Hematopoietic multipotent progenitor cell treated with erythropoietin and hydrocortisone succinate and interleukin-3 and kit ligand, for 8 days (in vitro differentiated cells): Measurements from ENCODE around the gene TNFRSF17.
"Not testable (repeated sequence)": the region's sequence is repeated elsewhere in the genome, so short reads cannot be mapped to it uniquely, and the experiment has no call there.

Experiments used
- DNase-seq: peaks from one replicate; pipeline ENCODE4 v3.0.0-alpha.2; 2015

The TNFRSF17 gene

DNA sequence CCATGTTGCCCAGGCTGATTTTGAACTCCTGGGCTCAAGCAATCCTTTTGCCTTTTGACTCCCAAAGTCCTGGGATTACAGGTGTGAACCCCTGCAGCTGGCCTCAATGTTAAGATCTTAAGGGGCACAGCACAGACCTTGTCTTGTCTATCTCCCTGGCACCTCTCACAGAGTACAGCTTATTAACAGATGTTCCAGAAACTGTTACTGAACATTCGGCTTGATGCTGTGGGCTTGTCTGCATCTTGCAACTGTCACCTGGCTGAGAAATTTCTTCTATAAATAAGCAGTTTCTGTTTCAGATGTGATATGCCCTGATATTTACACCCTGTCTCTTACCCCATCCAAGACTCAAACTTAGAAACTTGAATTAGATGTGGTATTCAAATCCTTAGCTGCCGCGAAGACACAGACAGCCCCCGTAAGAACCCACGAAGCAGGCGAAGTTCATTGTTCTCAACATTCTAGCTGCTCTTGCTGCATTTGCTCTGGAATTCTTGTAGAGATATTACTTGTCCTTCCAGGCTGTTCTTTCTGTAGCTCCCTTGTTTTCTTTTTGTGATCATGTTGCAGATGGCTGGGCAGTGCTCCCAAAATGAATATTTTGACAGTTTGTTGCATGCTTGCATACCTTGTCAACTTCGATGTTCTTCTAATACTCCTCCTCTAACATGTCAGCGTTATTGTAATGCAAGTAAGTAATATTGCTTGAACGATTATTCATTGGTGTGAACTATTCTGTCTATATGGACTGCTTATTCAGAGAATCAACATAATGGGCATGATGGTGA lies at the start of gene TNFRSF17:
Gene TNFRSF17, plus strand, starts transcription at position 450 of the 791 bp plus-strand sequence. Its CDS starts 115 bp downstream, at position 565.
- DNase-seq, result no peak

GRCh38 chr16:11915644-11916523 lies 49.1 kb upstream of the TNFRSF17 start, which contains the start of gene GSPT1:
GSPT1 (minus strand) TSS chr16:11915956; CDS start chr16:11915720, 236 bp downstream.
- peak; percentile 98 for DNase-seq

GRCh38 chr16:11916524-11917285 lies 48.3 kb upstream of the TNFRSF17 start:
- DNase-seq, result no peak

- not testable (repeated sequence) for DNase-seq
These were observed 41.0 kb upstream of the TNFRSF17 start for GRCh38 chr16:11924046-11924445.

- peak; percentile 56 for DNase-seq
These were observed 37.7 kb upstream of the TNFRSF17 start for GRCh38 chr16:11927350-11927749.

GRCh38 chr16:11941945-11942344 lies 23.1 kb upstream of the TNFRSF17 start, which contains the start of gene NPIPB2:
NPIPB2 (minus strand) TSS chr16:11942045; CDS start chr16:11942045, 0 bp downstream.
- not testable (repeated sequence) for DNase-seq

DNA sequence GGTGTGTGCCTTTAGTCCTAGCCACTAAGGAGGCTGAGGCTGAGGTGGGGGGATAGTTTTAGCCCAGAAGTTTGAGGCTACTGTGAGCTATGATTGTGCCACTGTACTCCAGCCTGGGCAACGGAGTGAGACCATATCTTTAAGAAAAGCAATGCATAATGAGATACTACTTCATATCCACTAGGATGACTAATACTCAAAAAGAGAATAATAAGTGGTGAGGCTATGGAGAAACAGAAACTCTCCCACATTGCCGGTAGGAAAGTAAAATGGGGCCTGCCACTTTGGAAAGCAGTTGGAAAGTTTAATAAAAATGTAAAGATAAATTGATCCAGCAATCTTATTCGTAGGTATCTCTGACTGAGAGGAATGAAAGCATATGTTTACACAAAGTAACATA lies 18.6 kb upstream of the TNFRSF17 start:
- no peak for DNase-seq

GRCh38 chr16:11948819-11949218 lies 16.2 kb upstream of the TNFRSF17 start:
- DNase-seq, result no peak

GRCh38 chr16:11949527-11949926 lies 15.5 kb upstream of the TNFRSF17 start:
- DNase-seq, result peak; percentile 70

DNA sequence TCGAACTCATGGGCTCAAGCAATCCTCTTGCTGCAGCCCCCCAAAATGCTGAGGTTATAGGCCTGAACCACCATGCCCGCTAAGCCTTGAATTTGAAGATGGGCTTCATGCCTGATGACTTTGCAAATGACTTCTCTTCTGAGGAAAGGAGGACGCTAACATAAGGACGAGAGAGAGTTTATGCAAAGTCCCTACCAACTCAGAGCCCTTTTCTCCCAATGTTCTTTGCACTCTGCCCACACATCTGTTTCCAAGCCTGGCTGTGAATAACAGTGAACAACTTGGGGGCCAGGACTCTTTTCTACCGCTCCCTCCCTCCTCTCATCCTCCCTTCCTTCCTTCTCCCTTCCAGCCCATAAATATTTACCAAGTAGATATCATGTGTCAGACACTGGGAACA lies 14.6 kb upstream of the TNFRSF17 start:
- DNase-seq, result no peak

DNA sequence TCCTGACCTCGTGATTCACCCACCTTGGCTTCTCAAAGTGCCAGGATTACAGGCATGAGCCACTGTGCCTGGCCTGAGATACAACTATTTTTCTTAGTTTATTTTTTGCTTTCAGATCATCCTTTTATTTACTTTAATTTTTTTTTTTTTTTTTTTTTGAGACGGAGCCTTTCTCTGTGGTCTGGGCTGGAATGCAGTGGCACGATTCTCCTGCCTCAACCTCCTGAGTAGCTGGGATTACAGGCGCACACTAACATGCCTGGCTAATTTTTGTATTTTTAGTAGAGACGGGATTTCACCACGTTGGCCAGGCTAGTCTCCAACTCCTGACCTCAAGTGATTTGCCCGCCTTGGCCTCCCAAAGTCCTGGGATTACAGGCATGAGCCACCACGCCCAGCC lies 11.4 kb upstream of the TNFRSF17 start:
- DNase-seq, result not testable (repeated sequence)

- DNase-seq, result no peak
These were observed 9.3 kb upstream of the TNFRSF17 start for GRCh38 chr16:11955713-11956123.

GRCh38 chr16:11956558-11956957 lies 8.5 kb upstream of the TNFRSF17 start:
- DNase-seq, result no peak

GRCh38 chr16:11957591-11958395 lies 7.2 kb upstream of the TNFRSF17 start:
- no peak for DNase-seq

GRCh38 chr16:11962457-11962856 lies 2.6 kb upstream of the TNFRSF17 start:
- not testable (repeated sequence) for DNase-seq

- DNase-seq, result not testable (repeated sequence)
These were observed 2.0 kb upstream of the TNFRSF17 start for GRCh38 chr16:11962978-11963377.

DNA sequence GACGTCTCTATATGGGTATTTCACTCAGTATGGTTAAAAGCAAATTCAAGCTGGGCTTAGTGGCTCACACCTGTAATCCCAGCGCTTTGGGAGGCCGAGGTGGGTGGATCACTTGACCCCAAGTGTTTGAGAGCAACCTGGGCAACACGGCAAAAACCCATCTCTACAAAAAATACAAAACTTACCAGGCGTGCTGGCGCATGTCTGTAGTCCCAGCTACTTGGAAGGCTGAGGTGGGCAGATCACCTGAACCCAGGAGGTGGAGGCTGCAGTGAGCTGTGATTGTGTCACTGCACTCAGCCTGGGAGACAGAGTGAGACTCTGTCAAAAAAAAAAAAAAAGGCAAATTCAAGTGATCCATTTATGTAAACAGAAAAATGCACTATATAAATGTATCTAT lies 1.3 kb upstream of the TNFRSF17 start:
- no peak for DNase-seq

DNA sequence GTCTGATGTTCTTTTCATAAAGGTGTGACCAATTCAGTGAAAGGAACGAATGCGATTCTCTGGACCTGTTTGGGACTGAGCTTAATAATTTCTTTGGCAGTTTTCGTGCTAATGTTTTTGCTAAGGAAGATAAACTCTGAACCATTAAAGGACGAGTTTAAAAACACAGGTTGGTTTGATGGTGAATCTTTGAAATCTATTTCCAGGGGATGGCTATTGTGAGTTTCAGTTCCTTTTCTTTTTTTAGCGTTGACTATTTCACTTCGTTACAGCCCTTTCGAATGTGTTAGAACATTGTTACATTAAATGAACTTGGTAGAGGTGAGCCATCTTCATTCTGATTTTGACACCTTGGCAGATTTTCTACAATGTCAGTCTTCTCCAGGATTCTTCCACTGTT lies 1.2 kb downstream of the TNFRSF17 start:
- DNase-seq, result no peak

DNA sequence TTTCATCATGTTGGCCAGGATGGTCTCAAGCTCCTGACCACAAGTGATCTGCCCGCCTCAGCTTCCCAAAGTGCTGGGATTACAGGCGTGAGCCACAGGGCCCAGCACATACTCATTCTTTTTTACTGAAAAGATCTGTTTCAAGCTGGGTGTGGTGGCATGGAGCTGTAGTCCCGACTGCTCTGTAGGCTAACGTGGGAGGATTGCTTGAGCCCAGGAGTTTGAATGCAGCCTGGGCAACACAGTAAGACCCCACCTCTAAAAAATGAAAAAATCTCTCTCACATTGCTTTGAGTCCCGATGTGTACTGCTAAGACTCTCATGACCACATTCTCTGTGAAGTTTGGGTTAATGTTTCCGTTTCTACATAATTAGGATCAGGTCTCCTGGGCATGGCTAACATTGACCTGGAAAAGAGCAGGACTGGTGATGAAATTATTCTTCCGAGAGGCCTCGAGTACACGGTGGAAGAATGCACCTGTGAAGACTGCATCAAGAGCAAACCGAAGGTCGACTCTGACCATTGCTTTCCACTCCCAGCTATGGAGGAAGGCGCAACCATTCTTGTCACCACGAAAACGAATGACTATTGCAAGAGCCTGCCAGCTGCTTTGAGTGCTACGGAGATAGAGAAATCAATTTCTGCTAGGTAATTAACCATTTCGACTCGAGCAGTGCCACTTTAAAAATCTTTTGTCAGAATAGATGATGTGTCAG lies 2.3 kb downstream of the TNFRSF17 start:
- DNase-seq, result no peak

DNA sequence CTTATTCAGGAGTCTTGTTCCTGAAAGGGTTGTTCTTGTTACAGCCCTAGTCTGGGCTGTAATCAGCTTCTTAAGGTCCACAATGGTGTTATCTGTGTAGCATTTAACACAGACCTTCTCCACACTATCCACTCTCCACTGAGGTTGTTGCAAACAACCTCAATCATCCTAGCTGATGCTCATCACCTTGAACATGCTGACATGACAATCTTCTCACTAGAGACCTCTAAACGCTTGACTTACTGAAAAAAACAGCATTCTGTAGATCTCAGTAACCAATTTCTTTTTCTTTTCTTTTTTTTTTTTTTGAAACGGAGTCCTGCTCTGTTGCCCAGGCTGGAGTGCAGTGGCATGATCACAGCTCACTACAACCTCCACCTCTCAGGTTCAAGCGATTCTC lies 3.6 kb downstream of the TNFRSF17 start:
- DNase-seq, result no peak

DNA sequence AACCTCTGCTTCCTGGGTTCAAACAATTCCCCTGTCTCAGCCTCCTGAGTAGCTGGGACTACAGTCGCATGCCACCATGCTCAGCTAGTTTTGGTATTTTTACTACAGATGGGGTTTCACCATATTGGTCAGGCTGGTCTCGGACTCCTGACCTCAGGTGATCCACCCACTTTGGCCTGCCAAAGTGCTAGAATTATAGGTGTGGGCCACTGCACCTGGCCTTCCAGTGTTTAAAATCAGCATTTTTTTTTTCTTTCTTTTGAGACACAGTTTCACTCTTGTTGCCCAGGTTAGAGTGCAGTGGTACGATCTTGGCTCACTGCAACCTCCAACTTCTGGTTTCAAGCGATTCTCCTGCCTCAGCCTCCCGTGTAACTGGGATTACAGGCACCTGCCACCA lies 5.3 kb downstream of the TNFRSF17 start:
- not testable (repeated sequence) for DNase-seq
